ENCODE results near the gene KRT78.

Gene KRT78

GRCh38 chr12:52848661-52849255 is at the start of gene KRT78:
Gene KRT78 (minus strand): TSS chr12:52848994. CDS start chr12:52848930, 64 bp downstream.
- TF ChIP-seq CTCF (conservative IDR thresholded peaks at IDR 0.05; ENCODE audit: low read length) = no peak
- no peak for TF ChIP-seq EZH2phosphoT487 (IDR thresholded peaks at IDR 0.05; ENCODE audit: borderline replicate concordance)
- H3K36me3 ChIP-seq (ENCODE audit: insufficient read depth, low read length) = no peaks in the 10 kb centered on the region
- H3K9me3 ChIP-seq (ENCODE audit: insufficient read depth, low read depth, low read length) = no peaks in the 10 kb centered on the region
- no peak within 1 kb of the TSS for H2AFZ ChIP-seq (ENCODE audit: low read length)
- no peaks in the 10 kb centered on the region for H3K27me3 ChIP-seq (ENCODE audit: insufficient read depth, low read length, poor library complexity, severe bottlenecking)
- H3K9ac ChIP-seq (ENCODE audit: low read depth, low read length, poor library complexity, severe bottlenecking) = no peak within 1 kb of the TSS
- H3K4me2 ChIP-seq (ENCODE audit: low read depth, low read length, poor library complexity, severe bottlenecking) = no peak within 1 kb of the TSS
- H4K20me1 ChIP-seq (ENCODE audit: insufficient read depth, low read length, poor library complexity, severe bottlenecking) = no peaks in the 10 kb centered on the region
- H3K9me2 ChIP-seq (replicated peaks; ENCODE audit: low read depth, low read length) = no peaks in the 10 kb centered on the region
- no peak within 1 kb of the TSS for H3K4me3 ChIP-seq (ENCODE audit: low read length, poor library complexity, severe bottlenecking)
- no peaks in the 10 kb centered on the region for H3K4me1 ChIP-seq (ENCODE audit: insufficient read depth, low read length, poor library complexity, severe bottlenecking)
- H3K79me2 ChIP-seq (ENCODE audit: insufficient read depth, low read length) = no peaks in the 10 kb centered on the region
- H3F3A ChIP-seq (ENCODE audit: low read depth) = no peaks in the 10 kb centered on the region

- no peaks in the 10 kb centered on the region for H3K79me2 ChIP-seq (ENCODE audit: insufficient read depth, low read length)
- H3K4me1 ChIP-seq (ENCODE audit: insufficient read depth, low read length, poor library complexity, severe bottlenecking) = no peaks in the 10 kb centered on the region
- H3K36me3 ChIP-seq (ENCODE audit: insufficient read depth, low read length) = no peaks in the 10 kb centered on the region
- H3K9me2 ChIP-seq (replicated peaks; ENCODE audit: low read depth, low read length) = no peaks in the 10 kb centered on the region
- no peak overlapping the region for H3K4me3 ChIP-seq (ENCODE audit: low read length, poor library complexity, severe bottlenecking)
- H3K9ac ChIP-seq (ENCODE audit: low read depth, low read length, poor library complexity, severe bottlenecking) = no peak overlapping the region
- H4K20me1 ChIP-seq (ENCODE audit: insufficient read depth, low read length, poor library complexity, severe bottlenecking) = no peaks in the 10 kb centered on the region
- no peak for TF ChIP-seq EZH2phosphoT487 (IDR thresholded peaks at IDR 0.05; ENCODE audit: borderline replicate concordance)
- TF ChIP-seq CTCF (conservative IDR thresholded peaks at IDR 0.05; ENCODE audit: low read length) = no peak
- H3F3A ChIP-seq (ENCODE audit: low read depth) = no peaks in the 10 kb centered on the region
- H3K9me3 ChIP-seq (ENCODE audit: insufficient read depth, low read depth, low read length) = no peaks in the 10 kb centered on the region
- no peaks in the 10 kb centered on the region for H3K27me3 ChIP-seq (ENCODE audit: insufficient read depth, low read length, poor library complexity, severe bottlenecking)
- H2AFZ ChIP-seq (ENCODE audit: low read length) = no peak overlapping the region
- no peak overlapping the region for H3K4me2 ChIP-seq (ENCODE audit: low read depth, low read length, poor library complexity, severe bottlenecking)
Observed at GRCh38 chr12:52896190-52897100, 47.7 kb upstream of the KRT78 start.

- Histone ChIP-seq H3K4me2 (ENCODE audit: low read depth, low read length, poor library complexity, severe bottlenecking) (no peak overlapping the region), H3K9me2 (replicated peaks; ENCODE audit: low read depth, low read length) (no peaks in the 10 kb centered on the region), H3K27me3 (ENCODE audit: insufficient read depth, low read length, poor library complexity, severe bottlenecking) (no peaks in the 10 kb centered on the region), H3K79me2 (ENCODE audit: insufficient read depth, low read length) (no peaks in the 10 kb centered on the region), H4K20me1 (ENCODE audit: insufficient read depth, low read length, poor library complexity, severe bottlenecking) (no peaks in the 10 kb centered on the region), H3K36me3 (ENCODE audit: insufficient read depth, low read length) (no peaks in the 10 kb centered on the region), H2AFZ (ENCODE audit: low read length) (no peak overlapping the region), H3K9me3 (ENCODE audit: insufficient read depth, low read depth, low read length) (no peaks in the 10 kb centered on the region), H3F3A (ENCODE audit: low read depth) (no peaks in the 10 kb centered on the region), H3K9ac (ENCODE audit: low read depth, low read length, poor library complexity, severe bottlenecking) (no peak overlapping the region), H3K4me3 (ENCODE audit: low read length, poor library complexity, severe bottlenecking) (no peak overlapping the region), H3K4me1 (ENCODE audit: insufficient read depth, low read length, poor library complexity, severe bottlenecking) (no peaks in the 10 kb centered on the region)
- no peak for TF ChIP-seq EZH2phosphoT487 (IDR thresholded peaks at IDR 0.05; ENCODE audit: borderline replicate concordance)
- no peak for TF ChIP-seq CTCF (conservative IDR thresholded peaks at IDR 0.05; ENCODE audit: low read length)
Observed at GRCh38 chr12:52895726-52896189, 47.0 kb upstream of the KRT78 start.
